Peyer's patch (tissue), 4 donors: Measurements from ENCODE around the gene LIF. TPM values are rescaled to one million over a fixed set of nuclear protein-coding genes. Genes with fewer than 3 reads are reported as not detected.
A peak's percentile ranks its signal among the peaks of the same experiment; 100 is the strongest.
"Not testable (repeated sequence)": the region's sequence is repeated elsewhere in the genome, so short reads cannot be mapped to it uniquely, and the experiment has no call there.

Experiments used
- DNase-seq, 3 donors: peaks; one replicate each; pipeline ENCODE4 v3.0.0-alpha.2; 2017 to 2019
- H3K27ac ChIP-seq, 4 donors: fragments of 200-600 bp; sonication (generic); one replicate each; pipeline ENCODE4 v1.5.1; 2016 to 2019
- H3K27me3 ChIP-seq, 2 donors: fragments of 200-600 bp; sonication (generic); one replicate each; pipeline ENCODE4 v1.5.1; 2019
- H3K36me3 ChIP-seq, 3 donors: fragments of 200-600 bp; sonication (generic); one replicate each; pipeline ENCODE4 v1.5.1; 2016 to 2019
- H3K4me1 ChIP-seq, 4 donors: fragments of 200-600 bp; sonication (generic); one replicate each; pipeline ENCODE4 v1.5.1; 2016 to 2019
- H3K4me3 ChIP-seq, 4 donors: fragments of 200-600 bp; sonication (generic); 1 replicate in 3 of 4; 2 replicates in 1 of 4; pipeline ENCODE4 v1.5.1; 2016 to 2019; ENCODE audit warnings: mild to moderate bottlenecking in 1 of 4
- H3K9me3 ChIP-seq, 4 donors: fragments of 200-600 bp; sonication (generic); one replicate each; pipeline ENCODE4 v1.5.1; 2016 to 2019; ENCODE audit warnings: mild to moderate bottlenecking in 1 of 4
- POLR2A ChIP-seq, 2 donors: fragments of 450-650 bp; IDR thresholded peaks; one replicate each; pipeline ENCODE4 v1.5.1; 2017; ENCODE audit warnings: antibody characterized with exemption in 2 of 2, mild to moderate bottlenecking in 2 of 2, moderate library complexity in 2 of 2
- total RNA-seq, 4 donors: library from RNA; depleted of rRNA; stranded (reverse); fragments of >200 nt; gene quantifications; one replicate each; pipeline ENCODE4 v1.1.0, GENCODE V29; 2016
- TF ChIP-seq, protein P1 (sequence below), 6 experiments: fragments of 450-650 bp in 4 of 6; fragments of 200-600 bp in 2 of 6; sonication (generic) in 1 of 6; IDR thresholded peaks; one replicate each; pipeline ENCODE4 v1.5.1; 2017 to 2019; ENCODE audit warnings: antibody characterized with exemption in 6 of 6, mild to moderate bottlenecking in 3 of 6, moderate library complexity in 1 of 6

The LIF gene
- total RNA-seq, 4 donors from 2014 or later, result 7.4 to 19.3 (median 10.6) TPM

DNA sequence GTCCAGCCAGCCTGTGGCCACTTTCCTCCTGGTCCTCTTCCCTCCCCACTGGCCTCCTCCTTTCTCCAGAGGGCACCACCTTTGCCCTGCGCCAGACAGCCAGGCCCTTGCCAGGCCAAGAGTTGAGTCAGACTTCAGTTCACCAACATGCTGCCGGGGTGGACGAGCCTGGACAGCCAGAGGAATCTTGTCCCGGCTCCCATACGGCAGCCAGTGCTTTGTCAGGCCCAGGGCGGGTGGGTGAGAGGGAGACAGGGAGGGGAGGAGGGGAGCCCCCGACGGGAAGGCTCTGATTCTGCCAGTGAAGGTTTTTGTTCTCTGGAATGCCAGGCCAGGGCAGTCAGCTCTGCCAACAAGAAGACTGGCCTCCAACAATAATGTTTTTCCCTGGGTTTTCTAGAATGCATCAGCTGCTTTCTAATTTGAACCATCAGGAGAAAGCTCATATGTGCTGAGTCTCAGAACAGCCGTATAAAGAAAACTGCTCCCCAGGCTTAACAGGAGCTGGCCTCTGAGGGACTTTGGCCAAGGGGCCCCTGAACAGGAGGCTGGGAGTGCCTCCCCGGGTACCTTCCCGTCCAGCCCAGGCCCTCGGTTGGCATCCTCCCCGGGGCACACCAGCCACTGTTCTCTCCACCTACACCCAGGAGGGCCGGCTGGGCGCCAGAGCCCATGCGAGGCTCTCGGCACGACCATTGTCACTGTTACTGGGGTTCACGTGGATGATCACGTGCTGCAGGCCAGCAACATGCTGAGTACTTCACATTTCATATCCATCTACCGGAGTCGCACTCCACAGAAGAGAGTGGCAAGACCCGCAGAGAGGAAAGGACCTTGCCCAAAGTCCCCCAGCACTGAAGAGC lies 28.6 kb downstream of the LIF start:
- no peak for TF ChIP-seq POLR2A (IDR thresholded peaks at IDR 0.05)
- TF ChIP-seq, protein P1, sequence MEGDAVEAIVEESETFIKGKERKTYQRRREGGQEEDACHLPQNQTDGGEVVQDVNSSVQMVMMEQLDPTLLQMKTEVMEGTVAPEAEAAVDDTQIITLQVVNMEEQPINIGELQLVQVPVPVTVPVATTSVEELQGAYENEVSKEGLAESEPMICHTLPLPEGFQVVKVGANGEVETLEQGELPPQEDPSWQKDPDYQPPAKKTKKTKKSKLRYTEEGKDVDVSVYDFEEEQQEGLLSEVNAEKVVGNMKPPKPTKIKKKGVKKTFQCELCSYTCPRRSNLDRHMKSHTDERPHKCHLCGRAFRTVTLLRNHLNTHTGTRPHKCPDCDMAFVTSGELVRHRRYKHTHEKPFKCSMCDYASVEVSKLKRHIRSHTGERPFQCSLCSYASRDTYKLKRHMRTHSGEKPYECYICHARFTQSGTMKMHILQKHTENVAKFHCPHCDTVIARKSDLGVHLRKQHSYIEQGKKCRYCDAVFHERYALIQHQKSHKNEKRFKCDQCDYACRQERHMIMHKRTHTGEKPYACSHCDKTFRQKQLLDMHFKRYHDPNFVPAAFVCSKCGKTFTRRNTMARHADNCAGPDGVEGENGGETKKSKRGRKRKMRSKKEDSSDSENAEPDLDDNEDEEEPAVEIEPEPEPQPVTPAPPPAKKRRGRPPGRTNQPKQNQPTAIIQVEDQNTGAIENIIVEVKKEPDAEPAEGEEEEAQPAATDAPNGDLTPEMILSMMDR (IDR thresholded peaks at IDR 0.05), result no peak
- H3K27me3 ChIP-seq, result no peaks in the 10 kb centered on the region
- H3K27ac ChIP-seq, result no peak overlapping the region
- H3K9me3 ChIP-seq, result no peaks in the 10 kb centered on the region
- H3K36me3 ChIP-seq, result no peaks in the 10 kb centered on the region
- DNase-seq, result no peak
- peaks cover 0 to 15% (median 7%) of the 10 kb centered on the region in 4 donors for H3K4me1 ChIP-seq
- H3K4me3 ChIP-seq, result no peak overlapping the region

DNA sequence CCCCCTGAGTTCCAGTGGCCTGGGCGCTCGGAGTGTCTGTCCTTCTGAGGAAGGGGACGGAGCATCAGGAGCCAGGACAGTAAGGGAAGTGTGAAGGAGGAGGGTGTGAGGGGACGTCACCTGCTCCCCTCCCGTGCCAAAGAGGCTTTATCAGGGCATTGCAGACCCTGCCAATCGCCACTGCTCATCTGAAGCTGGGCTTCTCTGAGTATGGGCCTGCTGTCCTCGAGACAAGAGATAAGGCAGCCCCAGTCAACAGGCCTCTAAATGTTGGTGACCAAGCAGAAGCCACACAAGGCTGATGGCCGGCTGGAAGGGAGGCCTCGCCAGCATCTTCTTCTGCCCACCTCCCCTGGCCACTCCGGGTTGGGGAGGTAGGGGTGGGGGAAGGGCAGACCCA lies 29.8 kb downstream of the LIF start:
- H3K27ac ChIP-seq, result no peak overlapping the region
- DNase-seq, result no peak
- peaks cover 0 to 12% (median 7%) of the 10 kb centered on the region in 4 donors for H3K4me1 ChIP-seq
- TF ChIP-seq, protein P1 (IDR thresholded peaks at IDR 0.05), result no peak
- TF ChIP-seq POLR2A (IDR thresholded peaks at IDR 0.05), result no peak
- no peaks in the 10 kb centered on the region for H3K27me3 ChIP-seq
- no peaks in the 10 kb centered on the region for H3K36me3 ChIP-seq
- no peak overlapping the region for H3K4me3 ChIP-seq
- no peaks in the 10 kb centered on the region for H3K9me3 ChIP-seq

DNA sequence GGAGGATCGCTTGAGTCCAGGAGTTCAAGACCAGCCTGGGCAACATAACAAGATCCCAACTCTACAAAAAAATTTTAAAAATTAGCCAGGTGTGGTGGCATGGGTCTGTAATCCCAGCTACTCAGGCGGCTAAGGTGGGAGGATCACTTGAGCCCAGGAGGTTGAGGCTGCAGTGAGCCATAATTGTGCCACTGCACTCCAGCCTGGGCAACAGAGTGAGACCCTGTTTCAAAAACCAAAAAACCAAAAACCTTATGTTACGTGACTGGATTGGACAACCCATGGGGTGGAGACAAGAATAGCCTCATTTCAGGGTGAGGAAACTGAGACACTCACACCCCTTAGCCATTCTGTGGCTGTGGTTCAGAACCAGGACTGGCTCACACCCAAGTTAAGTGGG lies 30.3 kb downstream of the LIF start:
- H3K36me3 ChIP-seq, DNase-seq, H3K4me3 ChIP-seq, H3K27me3 ChIP-seq, H3K4me1 ChIP-seq, H3K27ac ChIP-seq, H3K9me3 ChIP-seq: not testable (repeated sequence)

DNA sequence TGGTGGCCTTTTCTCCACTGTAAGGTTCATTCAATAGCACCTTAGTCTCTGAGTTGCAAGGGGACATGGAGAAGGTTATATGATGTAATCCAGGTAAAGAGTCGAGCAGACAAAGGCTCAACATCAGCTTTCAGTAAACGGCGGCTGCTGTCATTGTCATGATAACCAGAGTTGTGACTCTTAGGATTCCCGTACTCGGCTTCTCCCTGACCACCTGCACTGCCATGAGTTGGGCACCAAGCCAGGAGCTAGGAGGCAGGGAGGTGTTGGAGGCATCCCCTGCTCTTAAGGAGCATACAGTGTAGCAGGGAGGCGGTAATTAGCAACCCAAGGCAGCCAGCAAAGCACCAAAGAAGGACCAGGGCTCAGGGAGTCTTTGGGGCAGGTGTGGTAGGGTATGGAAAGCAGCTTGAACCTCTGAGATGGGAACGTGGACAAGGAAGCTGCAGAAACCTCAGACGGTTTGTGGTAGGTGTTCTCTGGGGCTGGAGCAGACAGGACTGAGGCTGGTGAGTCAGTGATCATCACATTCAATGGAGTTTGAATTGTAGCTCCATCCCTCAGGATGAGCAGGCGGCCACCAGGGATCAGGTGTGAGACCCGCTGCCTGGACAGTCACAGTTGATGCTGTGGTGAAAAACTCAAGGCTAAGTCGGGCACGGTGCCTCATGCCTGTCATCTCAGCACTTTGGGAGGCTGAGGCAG lies 31.7 kb downstream of the LIF start:
- no peak overlapping the region for H3K4me3 ChIP-seq
- no peaks in the 10 kb centered on the region for H3K36me3 ChIP-seq
- H3K9me3 ChIP-seq, result no peaks in the 10 kb centered on the region
- no peak for DNase-seq
- TF ChIP-seq, protein P1 (IDR thresholded peaks at IDR 0.05), result no peak
- H3K4me1 ChIP-seq, result no peaks in the 10 kb centered on the region
- H3K27ac ChIP-seq, result no peak overlapping the region
- no peaks in the 10 kb centered on the region for H3K27me3 ChIP-seq

DNA sequence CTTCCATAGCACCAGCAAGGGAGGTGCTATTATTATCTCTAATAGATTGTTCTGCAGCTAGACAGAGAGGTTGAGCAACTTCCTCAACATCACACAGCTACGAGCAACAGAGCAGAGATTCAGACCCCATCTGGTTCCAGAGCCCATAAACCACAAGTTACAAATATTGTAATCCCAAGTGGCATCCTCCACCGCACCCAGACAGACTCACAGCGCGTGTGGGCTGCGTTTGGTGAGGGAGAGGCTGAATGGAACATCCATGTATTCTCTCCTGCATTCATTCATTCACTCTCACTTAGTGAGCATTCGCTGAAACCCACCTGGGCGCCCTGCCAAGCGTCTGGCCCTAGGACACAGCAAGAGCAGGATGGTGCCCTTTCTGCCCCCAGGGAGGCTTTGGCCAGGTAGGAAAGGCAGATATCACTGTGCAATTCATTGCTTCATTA lies 33.5 kb downstream of the LIF start:
- no peaks in the 10 kb centered on the region for H3K27me3 ChIP-seq
- no peaks in the 10 kb centered on the region for H3K4me1 ChIP-seq
- H3K36me3 ChIP-seq, result no peaks in the 10 kb centered on the region
- no peaks in the 10 kb centered on the region for H3K9me3 ChIP-seq
- TF ChIP-seq POLR2A (IDR thresholded peaks at IDR 0.05), result no peak
- TF ChIP-seq, protein P1 (IDR thresholded peaks at IDR 0.05), result no peak
- no peak overlapping the region for H3K4me3 ChIP-seq
- H3K27ac ChIP-seq, result peak overlapping the region in 2 of 4 donors; percentile 22 to 33
- DNase-seq, result no peak

DNA sequence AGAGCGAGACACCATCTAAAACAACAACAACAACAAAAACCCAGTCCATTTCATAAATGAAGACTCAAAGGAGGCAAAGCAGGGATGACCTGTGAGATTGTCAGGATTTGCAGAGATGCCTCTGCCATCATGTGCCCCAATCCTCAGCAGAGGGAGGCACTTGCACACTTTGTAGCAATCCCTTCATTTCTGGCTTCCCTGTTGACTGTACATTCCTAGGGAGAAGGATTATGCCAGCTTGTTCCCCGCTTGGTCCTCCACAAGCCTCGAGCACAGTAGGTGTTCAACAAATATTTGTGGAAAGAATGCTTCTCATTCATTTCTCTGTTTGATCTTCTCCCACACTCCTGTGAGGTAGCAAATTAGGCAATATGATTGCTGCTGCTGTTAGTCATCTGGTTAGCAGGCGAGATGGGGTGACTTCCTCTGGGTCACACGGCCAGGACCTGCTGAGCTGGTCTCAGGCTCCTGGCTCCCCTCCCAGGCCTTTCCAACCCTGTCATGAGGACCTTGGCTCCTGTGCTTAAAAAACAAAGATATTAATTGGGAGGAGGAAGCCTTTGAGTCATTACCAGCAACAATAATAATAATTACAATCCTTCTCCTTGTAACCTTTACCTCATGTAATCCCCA lies 34.1 kb downstream of the LIF start:
- peak overlapping the region in 2 of 4 donors; percentile 22 to 33 for H3K27ac ChIP-seq
- H3K4me1 ChIP-seq, result no peaks in the 10 kb centered on the region
- no peaks in the 10 kb centered on the region for H3K27me3 ChIP-seq
- no peak for TF ChIP-seq POLR2A (IDR thresholded peaks at IDR 0.05)
- TF ChIP-seq, protein P1 (IDR thresholded peaks at IDR 0.05), result no peak
- no peaks in the 10 kb centered on the region for H3K9me3 ChIP-seq
- peak in 1 of 3 donors; percentile 70 for DNase-seq
- no peak overlapping the region for H3K4me3 ChIP-seq
- no peaks in the 10 kb centered on the region for H3K36me3 ChIP-seq
